ENCODE data around the gene PDCD4. TPM values are rescaled to one million over a fixed set of nuclear protein-coding genes. Genes with fewer than 3 reads are reported as not detected.

The PDCD4 gene
- total RNA-seq, 2 donors from 2014 or later: 53.5 to 91.3 TPM

DNA sequence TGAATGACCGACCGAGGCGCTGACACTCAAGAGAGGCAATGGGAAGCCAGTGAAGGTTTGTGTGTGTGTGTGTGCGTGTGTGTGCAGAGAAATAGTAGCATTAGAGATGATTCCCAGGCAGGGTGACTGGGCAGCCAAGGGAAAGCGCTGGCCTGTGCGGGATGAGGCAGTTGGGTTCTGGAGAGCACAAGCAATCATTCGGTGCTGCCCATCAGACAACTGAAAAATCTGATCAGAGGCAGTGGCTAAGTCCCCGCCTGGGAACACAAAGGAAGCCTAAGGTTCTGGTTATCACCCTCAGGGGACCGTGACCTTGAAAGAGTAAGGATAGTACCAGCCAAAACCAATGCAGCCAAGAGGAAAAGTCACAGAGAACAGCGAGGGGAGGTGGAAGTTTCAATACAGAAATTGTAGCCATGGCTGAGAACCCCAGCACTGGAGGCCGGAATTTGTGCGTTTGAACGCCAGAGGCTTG is 868 bp upstream of the PDCD4 start:
- H3K9me3 ChIP-seq: no peaks in the 10 kb centered on the region
- peak overlapping the region; percentile 89 to 95 for H3K27ac ChIP-seq
- H3K4me1 ChIP-seq (ENCODE audit: control insufficient read depth in 1 of 2, low read depth in 2 of 2): peaks cover 34 to 55% of the 10 kb centered on the region in 2 donors
- H3K27me3 ChIP-seq (replicated peaks; ENCODE audit: insufficient read depth): no peaks in the 10 kb centered on the region
- H3K36me3 ChIP-seq: no peaks in the 10 kb centered on the region
- DNase-seq (ENCODE audit: low spot score) (no peak), ATAC-seq (ENCODE audit: insufficient number of reproducible peaks, low FRiP score, low read depth) (no peak)
- H3K4me3 ChIP-seq: peak overlapping the region; percentile 94
- TF ChIP-seq, protein P1, sequence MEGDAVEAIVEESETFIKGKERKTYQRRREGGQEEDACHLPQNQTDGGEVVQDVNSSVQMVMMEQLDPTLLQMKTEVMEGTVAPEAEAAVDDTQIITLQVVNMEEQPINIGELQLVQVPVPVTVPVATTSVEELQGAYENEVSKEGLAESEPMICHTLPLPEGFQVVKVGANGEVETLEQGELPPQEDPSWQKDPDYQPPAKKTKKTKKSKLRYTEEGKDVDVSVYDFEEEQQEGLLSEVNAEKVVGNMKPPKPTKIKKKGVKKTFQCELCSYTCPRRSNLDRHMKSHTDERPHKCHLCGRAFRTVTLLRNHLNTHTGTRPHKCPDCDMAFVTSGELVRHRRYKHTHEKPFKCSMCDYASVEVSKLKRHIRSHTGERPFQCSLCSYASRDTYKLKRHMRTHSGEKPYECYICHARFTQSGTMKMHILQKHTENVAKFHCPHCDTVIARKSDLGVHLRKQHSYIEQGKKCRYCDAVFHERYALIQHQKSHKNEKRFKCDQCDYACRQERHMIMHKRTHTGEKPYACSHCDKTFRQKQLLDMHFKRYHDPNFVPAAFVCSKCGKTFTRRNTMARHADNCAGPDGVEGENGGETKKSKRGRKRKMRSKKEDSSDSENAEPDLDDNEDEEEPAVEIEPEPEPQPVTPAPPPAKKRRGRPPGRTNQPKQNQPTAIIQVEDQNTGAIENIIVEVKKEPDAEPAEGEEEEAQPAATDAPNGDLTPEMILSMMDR (IDR thresholded peaks at IDR 0.05): peak; percentile 10

DNA sequence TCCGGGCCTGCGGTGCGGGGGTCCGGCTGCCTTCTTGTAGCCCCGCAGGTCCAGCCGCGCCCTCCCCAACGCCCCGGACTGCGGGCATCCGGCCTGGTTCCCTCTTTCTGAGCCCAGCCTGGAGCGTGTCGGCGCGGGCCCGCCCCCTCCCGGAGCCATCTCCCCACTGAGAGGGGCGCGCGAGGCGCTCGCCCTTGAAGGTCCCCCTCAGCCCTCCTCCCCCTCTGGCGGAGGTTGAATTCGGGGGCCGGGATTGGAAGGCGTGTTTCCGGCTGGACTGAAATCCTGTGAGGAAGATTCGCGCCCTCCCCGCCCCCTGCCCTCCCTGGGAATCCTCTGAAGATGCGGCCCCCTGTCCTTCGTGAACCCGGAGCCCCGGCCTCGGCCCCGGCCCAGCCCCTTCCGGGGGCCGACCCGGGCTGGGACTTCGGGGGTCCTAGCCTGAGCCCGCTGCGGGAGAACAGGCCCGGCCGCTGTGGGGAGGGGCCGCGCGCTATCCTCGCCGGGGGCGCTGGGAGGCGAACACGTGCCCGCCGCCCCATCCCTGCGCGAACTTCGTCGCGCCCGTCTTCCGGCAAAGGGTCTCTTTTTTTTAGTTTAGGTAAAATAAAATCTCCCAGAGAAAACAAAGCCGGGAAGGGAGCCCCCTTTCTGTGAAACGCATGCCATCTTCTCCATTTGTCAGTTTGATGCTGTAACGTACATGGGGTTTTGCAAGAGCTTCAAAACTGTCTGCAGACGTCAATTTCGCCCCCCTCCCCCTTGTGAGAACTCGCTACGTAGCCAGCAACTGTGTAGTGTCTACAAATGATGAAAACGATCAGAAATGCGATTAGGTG is 636 bp downstream of the PDCD4 start:
- no peaks in the 10 kb centered on the region for H3K36me3 ChIP-seq
- H3K9me3 ChIP-seq: no peaks in the 10 kb centered on the region
- no peaks in the 10 kb centered on the region for H3K27me3 ChIP-seq (replicated peaks; ENCODE audit: insufficient read depth)
- peaks cover 24 to 47% of the 10 kb centered on the region in 2 donors for H3K4me1 ChIP-seq (ENCODE audit: control insufficient read depth in 1 of 2, low read depth in 2 of 2)
- peak overlapping the region; percentile 94 for H3K4me3 ChIP-seq
- peak; percentile 44 for ATAC-seq (ENCODE audit: insufficient number of reproducible peaks, low FRiP score, low read depth)
- peak overlapping the region; percentile 89 to 95 for H3K27ac ChIP-seq
- no peak for DNase-seq (ENCODE audit: low spot score)
- TF ChIP-seq, protein P1 (IDR thresholded peaks at IDR 0.05): no peak

DNA sequence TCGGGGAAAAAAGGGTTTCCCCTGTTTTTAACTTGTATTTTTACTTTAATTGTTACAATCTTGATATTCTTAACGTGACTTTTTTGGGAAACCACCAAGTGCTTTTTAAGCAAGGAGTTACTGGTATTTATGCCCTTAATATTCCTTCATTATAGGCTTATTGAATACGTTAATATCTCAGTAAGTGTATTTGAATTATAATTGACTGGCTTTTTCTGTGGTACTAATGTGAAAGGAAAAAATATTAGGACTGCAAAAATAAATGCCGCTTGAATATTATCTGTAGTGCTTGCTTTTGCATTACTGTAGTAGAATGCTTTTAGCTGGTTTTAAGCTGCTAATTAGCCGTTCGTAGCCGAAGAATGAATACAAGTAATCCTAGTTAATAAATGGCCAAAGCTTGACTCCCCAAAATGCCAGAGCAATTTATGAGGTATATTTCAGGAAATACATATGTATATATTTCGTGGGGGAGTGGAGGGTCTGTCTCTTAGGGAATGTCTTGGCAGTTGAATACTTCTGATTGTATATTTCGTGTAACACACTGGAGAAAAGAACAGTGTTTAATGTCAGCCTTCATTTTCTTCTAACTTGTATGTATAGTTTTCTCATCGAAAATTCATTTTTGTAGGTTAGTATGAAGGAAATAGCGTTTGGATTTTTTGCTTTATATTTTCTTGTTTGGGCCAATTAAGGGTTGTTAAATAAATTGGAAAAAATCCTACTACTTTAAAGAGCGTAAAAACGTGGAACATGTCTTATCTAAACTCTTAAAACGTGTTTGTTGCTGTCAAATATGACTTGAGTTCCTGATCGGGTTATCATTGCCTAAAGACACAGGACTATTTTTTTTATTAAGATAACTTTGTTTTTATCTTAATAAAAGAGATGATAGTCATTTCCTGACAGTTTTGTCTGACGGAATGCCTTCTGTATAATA is 1.5 kb downstream of the PDCD4 start:
- ATAC-seq (ENCODE audit: insufficient number of reproducible peaks, low FRiP score, low read depth) (no peak), DNase-seq (ENCODE audit: low spot score) (no peak)
- Histone ChIP-seq H3K4me3 (peak overlapping the region; percentile 94), H3K27ac (peak overlapping the region; percentile 89 to 95), H3K9me3 (no peaks in the 10 kb centered on the region), H3K27me3 (replicated peaks; ENCODE audit: insufficient read depth) (no peaks in the 10 kb centered on the region), H3K36me3 (no peaks in the 10 kb centered on the region), H3K4me1 (ENCODE audit: control insufficient read depth in 1 of 2, low read depth in 2 of 2) (peaks cover 15 to 43% of the 10 kb centered on the region in 2 donors)
- TF ChIP-seq, protein P1 (IDR thresholded peaks at IDR 0.05): no peak

DNA sequence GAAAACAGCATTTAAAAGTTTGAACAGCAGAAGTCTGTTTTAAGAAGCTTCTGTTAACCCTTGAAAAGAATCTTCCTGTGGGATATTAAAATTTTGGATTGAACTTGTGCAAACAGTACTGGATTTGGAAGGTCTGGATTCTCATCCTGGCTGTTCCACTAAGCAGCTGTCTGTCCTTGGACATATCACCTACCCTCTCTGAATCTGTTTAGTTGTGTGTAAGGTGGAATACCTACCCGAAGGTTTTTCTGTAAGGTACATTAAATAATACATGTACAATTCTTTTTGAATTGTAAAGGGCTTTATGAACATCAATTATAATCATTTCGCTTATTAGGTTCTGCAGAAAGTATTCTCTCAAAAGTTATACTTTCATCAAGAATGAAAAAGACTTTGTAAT is 2.2 kb downstream of the PDCD4 start:
- Histone ChIP-seq H3K4me3 (peak overlapping the region; percentile 94), H3K27ac (no peak overlapping the region), H3K36me3 (no peaks in the 10 kb centered on the region), H3K27me3 (replicated peaks; ENCODE audit: insufficient read depth) (no peaks in the 10 kb centered on the region), H3K4me1 (ENCODE audit: control insufficient read depth in 1 of 2, low read depth in 2 of 2) (peaks cover 12 to 38% of the 10 kb centered on the region in 2 donors), H3K9me3 (no peaks in the 10 kb centered on the region)
- TF ChIP-seq, protein P1 (IDR thresholded peaks at IDR 0.05): no peak
- ATAC-seq (ENCODE audit: insufficient number of reproducible peaks, low FRiP score, low read depth): no peak
- no peak for DNase-seq (ENCODE audit: low spot score)

DNA sequence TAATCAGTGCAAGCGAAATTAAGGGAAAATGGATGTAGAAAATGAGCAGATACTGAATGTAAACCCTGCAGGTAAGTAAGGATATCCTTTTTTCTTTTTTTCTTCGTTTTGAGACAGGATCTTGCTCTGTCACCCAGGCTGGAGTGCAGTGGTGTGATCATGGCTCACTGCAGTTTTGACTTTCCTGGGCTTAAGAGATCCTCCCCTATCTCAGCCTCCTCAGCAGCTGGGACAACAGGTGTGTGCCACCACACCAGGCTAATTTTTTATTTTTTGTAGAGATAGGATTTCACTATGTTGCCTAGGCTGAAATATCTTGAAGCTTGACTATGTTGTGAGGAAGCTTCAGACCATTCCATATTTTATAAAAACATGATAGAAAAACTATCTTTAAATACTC is 4.3 kb downstream of the PDCD4 start:
- H3K36me3 ChIP-seq: no peaks in the 10 kb centered on the region
- TF ChIP-seq, protein P1 (IDR thresholded peaks at IDR 0.05): no peak
- no peak for DNase-seq (ENCODE audit: low spot score)
- no peaks in the 10 kb centered on the region for H3K27me3 ChIP-seq (replicated peaks; ENCODE audit: insufficient read depth)
- peaks cover 17 to 36% of the 10 kb centered on the region in 2 donors for H3K4me1 ChIP-seq (ENCODE audit: control insufficient read depth in 1 of 2, low read depth in 2 of 2)
- no peaks in the 10 kb centered on the region for H3K9me3 ChIP-seq
- H3K27ac ChIP-seq: no peak overlapping the region
- no peak overlapping the region for H3K4me3 ChIP-seq
- no peak for ATAC-seq (ENCODE audit: insufficient number of reproducible peaks, low FRiP score, low read depth)
